Esophagus muscularis mucosa (tissue), 3 donors: Measurements from ENCODE around the gene HOXC5.

ENCODE experiments used
- POLR2AphosphoS5 ChIP-seq, 2 donors: sonication (generic); formaldehyde crosslinking; IDR thresholded peaks; one replicate each; pipeline ENCODE4 v1.6.1; 2017; ENCODE audit warnings: antibody characterized with exemption in 2 of 2
- TF ChIP-seq, protein P1 (sequence below), 3 experiments: fragments of 200-600 bp in 2 of 3; fragments of 450-650 bp in 1 of 3; sonication (generic) in 2 of 3; IDR thresholded peaks; one replicate each; pipeline ENCODE4 v1.5.1; 2017 to 2019; ENCODE audit warnings: antibody characterized with exemption in 3 of 3, mild to moderate bottlenecking in 2 of 3, moderate library complexity in 1 of 3

DNA sequence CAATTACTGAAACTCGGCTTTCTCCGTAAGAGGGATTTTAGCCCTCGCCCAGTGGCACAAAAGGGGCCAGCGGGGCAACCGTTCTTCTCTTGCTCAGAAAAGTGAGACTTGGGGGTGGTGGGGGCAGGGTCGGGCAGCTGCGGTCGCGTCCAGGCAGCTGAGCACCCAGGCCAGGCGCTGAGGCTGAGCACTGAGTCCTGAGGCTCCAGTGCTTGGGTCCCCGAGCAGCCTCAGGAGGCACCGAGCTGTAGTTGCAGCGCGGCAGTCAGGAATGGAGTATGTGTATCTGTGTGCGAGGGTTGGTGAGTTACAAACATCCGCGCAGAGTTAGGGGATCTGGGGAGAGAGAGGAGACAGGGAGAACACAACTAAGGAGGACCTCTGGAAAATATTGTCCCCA, 8.7 kb upstream of the HOXC5 start:
- TF ChIP-seq, protein P1, sequence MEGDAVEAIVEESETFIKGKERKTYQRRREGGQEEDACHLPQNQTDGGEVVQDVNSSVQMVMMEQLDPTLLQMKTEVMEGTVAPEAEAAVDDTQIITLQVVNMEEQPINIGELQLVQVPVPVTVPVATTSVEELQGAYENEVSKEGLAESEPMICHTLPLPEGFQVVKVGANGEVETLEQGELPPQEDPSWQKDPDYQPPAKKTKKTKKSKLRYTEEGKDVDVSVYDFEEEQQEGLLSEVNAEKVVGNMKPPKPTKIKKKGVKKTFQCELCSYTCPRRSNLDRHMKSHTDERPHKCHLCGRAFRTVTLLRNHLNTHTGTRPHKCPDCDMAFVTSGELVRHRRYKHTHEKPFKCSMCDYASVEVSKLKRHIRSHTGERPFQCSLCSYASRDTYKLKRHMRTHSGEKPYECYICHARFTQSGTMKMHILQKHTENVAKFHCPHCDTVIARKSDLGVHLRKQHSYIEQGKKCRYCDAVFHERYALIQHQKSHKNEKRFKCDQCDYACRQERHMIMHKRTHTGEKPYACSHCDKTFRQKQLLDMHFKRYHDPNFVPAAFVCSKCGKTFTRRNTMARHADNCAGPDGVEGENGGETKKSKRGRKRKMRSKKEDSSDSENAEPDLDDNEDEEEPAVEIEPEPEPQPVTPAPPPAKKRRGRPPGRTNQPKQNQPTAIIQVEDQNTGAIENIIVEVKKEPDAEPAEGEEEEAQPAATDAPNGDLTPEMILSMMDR (IDR thresholded peaks at IDR 0.05): no peak
- TF ChIP-seq POLR2AphosphoS5 (IDR thresholded peaks at IDR 0.05): no peak
